GM19468 (cell line): Measurements from ENCODE around the gene TRA2A.

Experiments used
- ATAC-seq: cut with Tn5 transposase; IDR thresholded peaks from one replicate; pipeline ENCODE4 v1.9.1; 2021; ENCODE audit warnings: mild to moderate bottlenecking, moderate library complexity, moderate number of reproducible peaks; ENCODE audit not compliant: unreplicated experiment; ENCODE audit errors: extremely low read depth

TRA2A gene

DNA sequence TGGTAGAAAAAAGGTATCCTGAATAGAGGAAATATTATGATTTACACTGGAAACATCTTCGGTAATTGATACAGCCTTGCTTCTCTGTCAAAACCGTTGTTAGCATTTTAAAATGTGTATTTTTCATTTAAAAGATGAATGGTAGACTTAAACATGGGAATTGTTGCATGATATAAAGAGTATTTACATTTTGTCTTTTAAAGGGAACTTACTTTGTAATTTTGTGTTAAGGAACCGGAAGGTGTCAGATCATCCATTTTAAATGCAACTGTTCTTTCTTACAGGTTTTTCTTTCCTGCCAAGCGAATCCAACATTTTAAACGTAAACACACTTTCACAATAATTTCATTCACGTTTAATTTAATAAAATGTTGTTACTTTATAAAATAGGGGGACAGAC is 59.7 kb downstream of the TRA2A start:
- ATAC-seq, result no peak

DNA sequence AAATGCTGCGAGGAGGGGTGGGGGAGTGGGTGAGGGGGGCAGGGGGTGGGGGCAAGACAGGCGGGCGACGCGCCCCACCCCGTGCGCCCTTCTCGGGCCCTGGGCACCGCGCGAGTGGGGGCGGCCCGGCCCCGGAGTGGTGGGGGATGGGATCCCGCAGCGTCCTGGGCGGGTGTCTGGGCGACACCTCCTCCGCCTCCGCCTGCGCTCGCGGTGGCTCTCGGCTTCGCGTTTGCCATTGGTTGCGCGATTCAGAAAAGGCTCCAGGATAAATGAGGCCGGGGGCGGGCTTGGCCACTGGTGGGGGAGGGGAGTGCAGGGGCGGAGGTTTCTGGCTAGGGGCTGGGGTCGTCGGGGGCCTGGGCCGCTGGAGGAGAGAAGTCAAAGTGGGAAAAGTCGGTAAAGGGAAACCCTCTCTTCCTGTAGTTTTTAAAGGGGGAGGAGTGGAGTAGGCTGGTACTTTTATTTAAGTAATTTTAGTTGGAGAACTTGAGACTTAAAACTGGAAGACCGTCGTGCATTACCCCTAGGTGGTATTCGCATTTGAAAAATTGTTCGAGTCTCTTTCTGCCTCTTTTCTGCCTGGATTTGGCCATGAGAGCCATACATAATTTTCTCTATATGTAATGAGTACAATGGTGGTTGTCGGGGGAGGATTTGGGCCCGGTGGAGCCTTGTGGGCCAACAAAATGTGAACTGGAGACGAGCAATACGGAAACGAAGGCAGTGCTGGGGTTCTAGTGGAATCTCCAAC is 60.5 kb downstream of the TRA2A start:
- no peak for ATAC-seq

- ATAC-seq, result no peak
Measured at GRCh38 chr7:23470330-23471105, 61.3 kb downstream of the TRA2A start, which contains the start of gene IGF2BP3. TSS of gene IGF2BP3 (minus strand) at chr7:23470491. CDS start at chr7:23470110, 381 bp downstream.

DNA sequence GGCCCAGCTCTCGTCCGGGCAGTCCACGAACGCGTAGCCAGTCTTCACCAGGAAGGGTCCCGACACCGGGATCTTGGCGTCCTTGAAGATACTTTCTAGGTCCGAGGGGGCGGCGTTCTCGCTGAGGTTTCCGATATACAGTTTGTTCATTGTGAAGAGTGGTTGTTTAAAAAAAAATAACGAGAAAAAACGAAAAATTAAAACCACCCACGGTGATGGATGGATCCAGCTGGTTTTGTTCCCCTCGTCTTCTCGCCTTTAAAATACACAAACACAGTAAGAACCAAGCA is 61.9 kb downstream of the TRA2A start:
- ATAC-seq, result no peak

GRCh38 chr7:23469150-23469960 is 62.4 kb downstream of the TRA2A start:
- no peak for ATAC-seq

DNA sequence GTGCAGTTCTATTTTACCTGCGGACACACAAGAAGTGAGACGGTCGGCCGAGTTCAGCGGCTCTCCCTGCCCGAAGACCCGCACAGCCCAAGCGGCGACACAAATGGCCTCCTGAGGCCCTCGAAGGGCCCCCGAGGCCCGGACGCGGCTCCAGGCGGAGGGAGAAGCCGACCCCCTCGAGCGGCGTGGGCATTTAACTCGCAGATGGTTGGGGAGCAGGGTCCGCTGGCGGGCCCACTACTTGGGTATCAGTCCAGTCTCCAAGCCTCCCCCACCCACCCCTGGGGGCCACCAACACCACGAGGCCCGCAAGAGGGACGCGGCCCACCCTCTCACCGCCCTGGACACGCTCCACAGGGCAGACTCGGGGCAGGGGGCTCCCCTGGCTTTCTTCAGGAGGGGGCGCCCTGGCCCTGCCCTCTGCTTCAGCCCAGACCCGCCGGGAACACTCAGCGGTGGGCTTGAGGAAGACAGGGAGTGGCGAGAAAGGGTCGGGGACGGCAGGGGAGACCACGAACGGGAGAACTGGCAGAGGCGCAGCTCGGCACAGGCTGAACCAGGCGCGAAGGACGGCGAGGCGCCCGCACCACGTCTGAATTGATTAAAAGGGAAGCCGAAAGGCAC is 63.1 kb downstream of the TRA2A start:
- ATAC-seq, result no peak

DNA sequence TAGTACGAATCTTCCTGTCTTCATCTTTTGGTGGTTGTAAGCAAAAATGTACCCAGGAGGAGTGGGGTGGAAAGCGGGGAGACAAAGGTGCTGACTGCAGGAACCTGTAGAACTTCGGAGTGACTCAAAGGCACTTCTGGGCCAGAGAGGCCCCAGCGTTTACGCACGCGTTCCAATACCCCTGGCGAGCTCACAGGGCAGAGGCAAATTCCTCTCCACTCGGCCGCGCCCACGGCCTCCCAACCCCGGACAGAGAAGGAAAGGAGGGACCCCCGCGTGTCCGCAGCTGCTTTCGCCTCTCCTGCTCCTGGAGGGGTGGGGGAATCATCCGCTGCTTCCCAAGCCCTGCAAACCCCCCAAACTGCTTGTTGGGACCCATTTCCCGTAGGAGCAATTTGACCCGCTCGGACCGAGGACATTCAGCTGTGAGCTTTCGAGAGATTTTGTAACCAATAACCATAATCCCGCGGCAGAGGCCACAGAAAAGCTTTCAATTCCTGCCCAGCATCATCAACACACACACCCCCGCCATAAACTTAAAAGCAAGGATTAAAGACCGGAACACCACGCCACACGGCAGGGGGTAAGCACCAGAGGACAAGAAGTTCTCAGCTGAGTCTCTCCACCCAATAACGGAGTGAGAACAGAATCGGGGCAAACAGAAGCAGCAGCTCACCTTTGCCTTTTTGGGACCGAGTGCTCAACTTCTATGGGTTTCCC is 63.8 kb downstream of the TRA2A start:
- no peak for ATAC-seq

DNA sequence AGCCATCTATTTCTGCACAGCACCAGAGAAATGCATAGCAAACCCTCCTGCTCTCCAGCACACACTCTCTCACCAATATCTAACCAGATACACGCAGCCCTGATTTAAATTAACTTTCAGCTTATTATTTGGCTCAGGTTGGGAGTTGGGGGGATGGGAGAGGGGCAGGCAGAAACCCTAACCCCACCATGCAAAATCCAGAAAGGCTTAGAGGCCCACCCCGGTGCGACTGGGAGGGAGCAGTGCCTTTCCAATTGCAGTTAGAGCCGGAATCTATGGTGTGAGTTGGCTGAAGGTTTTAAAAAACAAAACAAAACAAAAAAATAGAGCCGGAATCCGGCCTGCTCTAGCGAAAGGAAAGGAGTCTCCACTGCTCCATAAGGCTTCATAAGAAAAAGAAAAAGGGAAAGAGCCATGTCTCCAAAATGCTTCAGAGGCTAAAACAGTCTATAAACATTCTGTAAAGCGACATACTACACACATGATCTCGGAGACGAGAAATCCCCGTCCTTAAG is 64.4 kb downstream of the TRA2A start:
- ATAC-seq, result no peak

DNA sequence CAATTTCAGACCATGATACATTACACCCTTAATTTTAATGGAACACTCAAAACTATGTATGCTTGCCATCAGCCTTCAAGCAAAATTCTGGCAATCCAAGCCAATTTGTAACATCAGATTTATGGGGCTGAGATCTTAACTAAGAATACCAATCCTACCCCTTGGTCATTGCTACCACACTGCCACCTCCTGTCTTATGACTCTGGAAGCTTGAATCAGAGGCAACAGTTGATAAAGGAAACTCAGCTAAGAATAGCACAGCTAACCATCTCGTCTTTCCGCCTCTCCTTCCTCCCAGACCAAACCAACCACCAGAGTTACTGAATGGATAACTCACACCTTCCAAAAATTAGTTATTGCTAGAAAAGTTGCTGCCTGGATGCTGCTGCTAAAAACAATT is 68.9 kb downstream of the TRA2A start:
- no peak for ATAC-seq

GRCh38 chr7:23458044-23458443 is 73.7 kb downstream of the TRA2A start:
- no peak for ATAC-seq

GRCh38 chr7:23456093-23456492 is 75.7 kb downstream of the TRA2A start:
- no peak for ATAC-seq

GRCh38 chr7:23454881-23455526 is 76.8 kb downstream of the TRA2A start:
- ATAC-seq, result no peak
